GM23248 (cell line): ENCODE results near the gene LMO7. TPM values are rescaled to one million over a fixed set of nuclear protein-coding genes. Genes with fewer than 3 reads are reported as not detected.

Experiments
- DNase-seq: peaks from one replicate; pipeline ENCODE4 v3.0.0-alpha.2; 2015
- H2AFZ ChIP-seq: fragments of 200-600 bp; sonication (generic); 2 replicates; pipeline ENCODE4 v1.6.1; 2016; ENCODE audit warnings: antibody characterized with exemption
- H3F3A ChIP-seq: fragments of 200-600 bp; sonication (generic); 2 replicates; pipeline ENCODE4 v1.6.1; 2016; ENCODE audit warnings: mild to moderate bottlenecking, antibody characterized with exemption, mixed run types; ENCODE audit not compliant: insufficient read depth
- H3K27ac ChIP-seq: fragments of 200-600 bp; sonication (generic); 2 replicates; pipeline ENCODE4 v1.5.1; 2016; ENCODE audit warnings: mild to moderate bottlenecking
- H3K27me3 ChIP-seq: fragments of 200-600 bp; sonication (generic); replicated peaks from 2 replicates; pipeline ENCODE4 v1.6.1; 2016; ENCODE audit warnings: mild to moderate bottlenecking; ENCODE audit not compliant: insufficient read depth
- H3K36me3 ChIP-seq: fragments of 200-600 bp; sonication (generic); 2 replicates; pipeline ENCODE4 v1.6.1; 2016; ENCODE audit warnings: low read depth, mild to moderate bottlenecking
- H3K4me1 ChIP-seq: fragments of 200-600 bp; sonication (generic); 2 replicates; pipeline ENCODE4 v1.6.1; 2016; ENCODE audit warnings: mild to moderate bottlenecking; ENCODE audit not compliant: insufficient read depth
- H3K4me2 ChIP-seq: fragments of 200-600 bp; sonication (generic); one replicate; pipeline ENCODE4 v1.6.1; 2016; ENCODE audit warnings: mild to moderate bottlenecking; ENCODE audit not compliant: unreplicated experiment
- H3K4me3 ChIP-seq: fragments of 200-600 bp; sonication (generic); 2 replicates; pipeline ENCODE4 v1.5.1; 2016; ENCODE audit warnings: mild to moderate bottlenecking
- H3K79me2 ChIP-seq: fragments of 200-600 bp; sonication (generic); 2 replicates; pipeline ENCODE4 v1.6.1; 2016; ENCODE audit warnings: mild to moderate bottlenecking; ENCODE audit not compliant: insufficient read depth
- H3K9ac ChIP-seq: fragments of 200-600 bp; sonication (generic); 2 replicates; pipeline ENCODE4 v1.6.1; 2016; ENCODE audit warnings: mild to moderate bottlenecking
- H3K9me2 ChIP-seq: fragments of 200-600 bp; sonication (generic); 2 replicates; pipeline ENCODE4 v1.6.1; 2016; ENCODE audit warnings: mixed run types, mild to moderate bottlenecking, moderate library complexity; ENCODE audit not compliant: insufficient read depth
- H3K9me3 ChIP-seq: fragments of 200-600 bp; sonication (generic); one replicate; pipeline ENCODE4 v1.6.1; 2017; ENCODE audit warnings: low read depth
- H4K20me1 ChIP-seq: fragments of 200-600 bp; sonication (generic); 2 replicates; pipeline ENCODE4 v1.6.0; 2016; ENCODE audit not compliant: insufficient read depth
- EZH2 ChIP-seq: fragments of 200-600 bp; sonication (generic); IDR thresholded peaks from 2 replicates; pipeline ENCODE4 v1.6.1; 2018; ENCODE audit warnings: antibody characterized with exemption, mild to moderate bottlenecking; ENCODE audit not compliant: insufficient read depth, poor library complexity, severe bottlenecking
- EZH2phosphoT487 ChIP-seq: fragments of 200-600 bp; sonication (generic); IDR thresholded peaks from 2 replicates; pipeline ENCODE4 v1.6.1; 2018; ENCODE audit warnings: antibody characterized with exemption, moderate library complexity, mild to moderate bottlenecking, low read depth; ENCODE audit not compliant: insufficient read depth
- WGBS, 2 experiments: methylation state at CpG; one replicate each; pipeline ENCODE4 v1.1.6; 2015 to 2017; ENCODE audit warnings: low lambda C conversion rate in 2 of 2, low coverage in 1 of 2; ENCODE audit errors: missing lambda C conversion rate in 2 of 2; 5-methylcytosine and 5-hydroxymethylcytosine counted together
- in situ Hi-C: fragments of 300-500 bp; cut with MboI; formaldehyde crosslinking; loops from 2 replicates; pipeline ENCODE4 v1.15.0; 2020
- polyA plus RNA-seq: library from polyadenylated mRNA; unstranded; fragments of >200 nt; fragmentation: Nextera tagmentation; extraction: Ambion mirVana; gene quantifications from 2 replicates; pipeline ENCODE4 v1.2.1, GENCODE V29; 2016
- total RNA-seq: library from RNA; depleted of rRNA; stranded (reverse); fragments of >200 nt; shearing (Covaris generic); gene quantifications from 2 replicates; pipeline ENCODE4 v1.2.3, GENCODE V29; 2014

The LMO7 gene
- total and polyA plus RNA-seq, 2 experiments from 2014 or later: 288 to 318 TPM

DNA sequence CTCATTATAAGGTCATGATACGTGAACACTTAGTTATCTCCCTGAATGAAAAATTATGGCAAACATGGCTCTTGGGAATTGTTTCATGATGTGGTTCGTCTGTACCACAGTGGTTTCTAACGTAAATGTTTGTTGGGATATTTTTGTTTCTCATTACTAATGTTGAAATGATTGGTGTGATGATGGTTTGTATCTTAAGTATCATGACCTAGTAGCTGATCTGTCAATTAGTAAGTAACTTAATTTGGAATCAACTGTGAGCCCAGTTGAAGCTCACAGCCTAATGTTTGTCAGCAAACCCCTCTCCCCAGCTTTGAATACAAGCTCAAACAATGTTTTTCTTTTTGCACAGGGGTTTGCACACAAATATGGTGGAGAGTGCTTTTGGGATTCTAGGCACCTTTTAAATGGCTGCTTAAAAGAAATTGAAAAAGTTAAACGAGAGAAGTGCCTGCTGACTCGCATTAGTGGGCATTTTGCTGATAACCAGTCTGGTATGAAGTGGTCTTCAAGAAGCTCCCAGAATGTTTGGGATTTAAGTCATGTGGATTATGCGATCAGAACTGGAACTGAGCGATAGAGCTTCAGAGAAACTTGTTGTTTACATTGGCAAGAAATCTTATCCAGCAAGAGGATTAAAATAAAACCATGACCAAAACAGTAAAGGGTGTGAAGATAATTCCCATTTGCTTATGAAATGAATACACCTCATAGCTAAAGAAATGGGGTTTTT, 68.2 kb downstream of the LMO7 start:
- H2AFZ ChIP-seq: no peak overlapping the region
- 58 to 65% methylated on average over 7 of the region's 7 CpGs for WGBS, 2 experiments
- H3K9ac ChIP-seq: peak overlapping the region; percentile 48; the same call in 1 of the 2 replicates
- H3K79me2 ChIP-seq: peaks cover 98% of the 10 kb centered on the region
- peaks cover 39% of the 10 kb centered on the region for H3K4me1 ChIP-seq
- no peaks in the 10 kb centered on the region for H3K9me2 ChIP-seq
- in situ Hi-C loops: no loop called here
- no peaks in the 10 kb centered on the region for H3K27me3 ChIP-seq
- H3K36me3 ChIP-seq: 0 out of 2 replicates have a peak, but pooled peaks cover under 1% of the 10 kb centered on the region
- peak overlapping the region; percentile 80 for H3K4me2 ChIP-seq
- H3K27ac ChIP-seq: peak overlapping the region; percentile 76
- H3K4me3 ChIP-seq: 0 out of 2 replicates have a peak overlapping the region, but pooled peaks have one; percentile 10
- peak; percentile 50 for DNase-seq
- H3F3A ChIP-seq: peaks cover 48% of the 10 kb centered on the region
- no peaks in the 10 kb centered on the region for H3K9me3 ChIP-seq
- TF ChIP-seq EZH2 (no peak), EZH2phosphoT487 (no peak)
- peaks cover 5% of the 10 kb centered on the region; the same call in 1 of the 2 replicates for H4K20me1 ChIP-seq

DNA sequence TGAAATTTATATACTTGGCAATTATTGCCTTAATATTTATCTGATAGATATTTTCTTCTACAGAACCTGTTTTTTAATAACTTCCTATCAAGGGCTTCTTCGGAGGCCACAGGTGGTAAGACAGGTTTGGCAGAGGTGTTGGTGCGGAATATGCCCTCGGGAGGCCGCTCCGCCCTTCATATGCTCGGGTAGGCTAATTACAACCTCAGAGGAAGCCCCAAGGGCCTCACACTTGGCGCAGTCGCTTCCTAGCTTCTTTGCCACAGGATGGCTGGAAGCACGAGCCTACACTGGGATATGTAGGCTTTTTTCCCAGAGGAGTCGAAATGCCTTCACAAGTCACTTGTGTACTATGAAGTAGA, 68.8 kb downstream of the LMO7 start:
- 85 to 86% methylated on average over 10 of the region's 10 CpGs for WGBS, 2 experiments
- no peak overlapping the region for H2AFZ ChIP-seq
- no peaks in the 10 kb centered on the region for H3K36me3 ChIP-seq
- H3K9me3 ChIP-seq: no peaks in the 10 kb centered on the region
- H3K4me1 ChIP-seq: peaks cover 39% of the 10 kb centered on the region
- no peaks in the 10 kb centered on the region for H3K27me3 ChIP-seq
- peak overlapping the region; percentile 10; the same call in 1 of the 2 replicates for H3K4me3 ChIP-seq
- H3K9me2 ChIP-seq: no peaks in the 10 kb centered on the region
- peaks cover 5% of the 10 kb centered on the region; the same call in 1 of the 2 replicates for H4K20me1 ChIP-seq
- DNase-seq: no peak
- H3K79me2 ChIP-seq: peaks cover 95% of the 10 kb centered on the region
- H3K9ac ChIP-seq: peak overlapping the region; percentile 48
- peak overlapping the region; percentile 80 for H3K4me2 ChIP-seq
- in situ Hi-C loops: no loop called here
- H3F3A ChIP-seq: peaks cover 48% of the 10 kb centered on the region
- TF ChIP-seq EZH2phosphoT487 (no peak), EZH2 (no peak)
- H3K27ac ChIP-seq: peak overlapping the region; percentile 76

DNA sequence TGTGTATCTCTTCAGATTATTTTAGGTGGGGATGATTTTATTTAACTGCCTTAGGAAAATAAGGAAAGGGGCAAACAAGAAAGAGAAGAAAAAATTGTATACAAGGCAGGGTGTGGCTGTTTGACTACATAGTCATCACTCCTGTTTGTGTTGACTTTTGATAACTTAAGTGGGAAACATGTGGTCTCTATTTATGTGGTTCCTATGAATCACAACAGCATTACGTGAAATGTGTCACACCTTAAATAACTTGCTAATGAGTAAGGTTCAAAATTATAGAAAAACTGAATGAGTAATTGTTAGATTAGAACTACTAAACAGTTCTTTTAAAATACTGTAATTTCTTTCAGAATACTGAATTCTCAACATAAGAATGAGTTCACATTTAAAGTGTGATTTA, 69.3 kb downstream of the LMO7 start:
- no peaks in the 10 kb centered on the region for H3K9me2 ChIP-seq
- WGBS, 2 experiments: 0% methylated on average over 1 of the region's 1 CpG
- H3K9me3 ChIP-seq: no peaks in the 10 kb centered on the region
- H3K4me1 ChIP-seq: peaks cover 39% of the 10 kb centered on the region
- H3K79me2 ChIP-seq: peaks cover 94% of the 10 kb centered on the region
- TF ChIP-seq EZH2 (no peak), EZH2phosphoT487 (no peak)
- peaks cover 5% of the 10 kb centered on the region; the same call in 1 of the 2 replicates for H4K20me1 ChIP-seq
- no peak overlapping the region for H2AFZ ChIP-seq
- peak; percentile 89 for DNase-seq
- H3F3A ChIP-seq: peaks cover 48% of the 10 kb centered on the region
- no peaks in the 10 kb centered on the region for H3K27me3 ChIP-seq
- H3K9ac ChIP-seq: peak overlapping the region; percentile 48
- peak overlapping the region; percentile 80 for H3K4me2 ChIP-seq
- H3K36me3 ChIP-seq: no peaks in the 10 kb centered on the region
- H3K4me3 ChIP-seq: peak overlapping the region; percentile 57
- H3K27ac ChIP-seq: peak overlapping the region; percentile 76
- in situ Hi-C loops: no loop called here

DNA sequence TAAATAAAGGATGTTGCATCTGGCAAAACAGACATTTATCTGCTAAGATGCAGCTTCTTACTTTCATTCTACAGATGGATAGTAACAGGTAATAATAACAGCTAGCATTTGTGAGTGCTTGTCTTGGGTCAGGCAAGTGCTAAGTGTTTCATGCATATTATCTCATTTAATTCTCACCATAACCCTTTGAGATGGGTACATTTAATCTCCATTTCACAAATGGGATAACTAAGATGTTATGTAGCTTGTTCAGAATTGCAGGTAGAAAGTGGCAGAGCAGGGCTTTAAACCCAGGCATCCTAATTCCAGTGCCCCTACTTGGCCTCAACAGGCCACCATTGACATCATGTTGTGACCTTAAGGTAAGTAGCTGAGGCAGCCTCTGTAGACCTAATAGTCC, 69.8 kb downstream of the LMO7 start:
- Histone ChIP-seq H3K36me3 (no peaks in the 10 kb centered on the region), H3K9me2 (no peaks in the 10 kb centered on the region), H3K9ac (peak overlapping the region; percentile 48), H3K27me3 (no peaks in the 10 kb centered on the region), H3K9me3 (no peaks in the 10 kb centered on the region), H2AFZ (no peak overlapping the region), H3K4me3 (peak overlapping the region; percentile 57), H4K20me1 (peaks cover 5% of the 10 kb centered on the region; the same call in 1 of the 2 replicates), H3K79me2 (peaks cover 91% of the 10 kb centered on the region), H3K4me2 (peak overlapping the region; percentile 80), H3K4me1 (peaks cover 39% of the 10 kb centered on the region), H3K27ac (peak overlapping the region; percentile 76), H3F3A (peaks cover 43% of the 10 kb centered on the region)
- DNase-seq: no peak
- in situ Hi-C loops: no loop called here
- TF ChIP-seq EZH2 (no peak), EZH2phosphoT487 (no peak)
